Spleen (tissue), 7 donors: ENCODE data around the gene TNFAIP2.

Experiments used
- CTCF ChIP-seq, 11 experiments: fragments of 200-600 bp in 7 of 11; fragments of 450-650 bp in 4 of 11; sonication (generic) in 4 of 11; IDR thresholded peaks in 8 of 11; conservative IDR thresholded peaks in 3 of 11; 1 replicate in 7 of 11; 2 replicates in 4 of 11; pipeline versions ENCODE4 v1.4.0 to v1.8.0; 2016 to 2021; ENCODE audit warnings: antibody characterized with exemption in 11 of 11, inconsistent platforms in 4 of 11, mild to moderate bottlenecking in 1 of 11
- POLR2A ChIP-seq, 3 donors: fragments of 450-650 bp; IDR thresholded peaks; one replicate each; pipeline ENCODE4 v1.5.1; 2017; ENCODE audit warnings: antibody characterized with exemption in 3 of 3, mild to moderate bottlenecking in 1 of 3
- POLR2AphosphoS5 ChIP-seq, 3 donors: sonication (generic); formaldehyde crosslinking; IDR thresholded peaks; one replicate each; pipeline ENCODE4 v1.5.1; 2017; ENCODE audit warnings: antibody characterized with exemption in 3 of 3
- donor health status: DM: no; HTN: no; CAD: no; lungs with moderate emphysema.
- donor health status: DM: no; HTN: no; CAD: no.
- donor health status: DM: no; HTN: no; CAD: no.

DNA sequence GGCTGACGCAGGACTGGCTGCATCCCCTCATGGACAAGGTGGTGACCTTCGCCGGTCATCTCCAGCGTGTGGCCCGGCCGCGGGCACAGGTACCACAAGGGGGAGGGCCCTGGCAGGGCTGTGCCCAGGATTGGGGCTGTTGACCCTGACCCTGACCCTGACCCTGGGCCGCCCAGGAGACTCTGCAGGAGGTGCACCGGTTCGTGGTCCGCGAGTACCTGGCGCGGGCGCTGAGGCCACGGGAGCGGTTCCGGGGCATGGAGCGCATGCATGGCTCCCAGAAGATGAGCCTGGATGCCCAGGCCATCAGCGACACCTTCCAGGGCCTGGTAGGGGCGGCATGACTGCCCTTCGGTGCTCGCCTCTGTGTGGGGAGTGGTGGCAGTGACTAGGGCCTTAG is 15.8 kb upstream of the TNFAIP2 start:
- TF ChIP-seq CTCF (IDR thresholded peaks at IDR 0.05 in 8 of 11, conservative IDR thresholded peaks at IDR 0.05 in 3 of 11) (no peak), POLR2A (IDR thresholded peaks at IDR 0.05) (no peak), POLR2AphosphoS5 (IDR thresholded peaks at IDR 0.05) (no peak)
